Measurements from ENCODE around the gene SLC9B2.

- no peak for TF ChIP-seq POLR2A (IDR thresholded peaks at IDR 0.05; ENCODE audit: low read length)
- no peak for TF ChIP-seq HOXB5 (CRISPR knock-in tag; IDR thresholded peaks at IDR 0.05)
- no peak for TF ChIP-seq MAFK (IDR thresholded peaks at IDR 0.05; ENCODE audit: partially characterized antibody)
- no peak for TF ChIP-seq RFX5 (IDR thresholded peaks at IDR 0.05)
- TF ChIP-seq HDAC2 (IDR thresholded peaks at IDR 0.05): no peak
- no peak for TF ChIP-seq CTCF (IDR thresholded peaks at IDR 0.05)
- TF ChIP-seq ZNF302 (CRISPR knock-in tag; IDR thresholded peaks at IDR 0.05): no peak
- TF ChIP-seq RAD21 (conservative IDR thresholded peaks at IDR 0.05 in 1 of 2, IDR thresholded peaks at IDR 0.05 in 1 of 2): no peak
- no peak for TF ChIP-seq RNF2 (IDR thresholded peaks at IDR 0.05; ENCODE audit: borderline replicate concordance, low read depth)
- TF ChIP-seq RARB (CRISPR knock-in tag; IDR thresholded peaks at IDR 0.05): no peak
- TF ChIP-seq NR3C1 (IDR thresholded peaks at IDR 0.05): no peak
- no peak for TF ChIP-seq REST (IDR thresholded peaks at IDR 0.05)
Measured at GRCh38 chr4:103011378-103012025, 65.1 kb downstream of the SLC9B2 start.
